Mesodermal cell (in vitro differentiated cells): ENCODE results near the gene RYR2.

Source experiments
- H3K27ac ChIP-seq: 2 replicates; pipeline ENCODE4 v1.7.0; 2013; ENCODE audit warnings: mild to moderate bottlenecking, low read depth, low read length, moderate library complexity; ENCODE audit not compliant: severe bottlenecking
- H3K36me3 ChIP-seq: 2 replicates; pipeline ENCODE4 v1.7.1; 2013; ENCODE audit warnings: mild to moderate bottlenecking, low read length, moderate library complexity; ENCODE audit not compliant: control insufficient read depth, insufficient read depth
- H3K4me1 ChIP-seq: one replicate; pipeline ENCODE4 v1.7.1; 2013; ENCODE audit warnings: mild to moderate bottlenecking, low read length; ENCODE audit not compliant: insufficient read depth, control insufficient read depth, poor library complexity, severe bottlenecking
- H3K4me3 ChIP-seq: 2 replicates; pipeline ENCODE4 v1.7.0; 2013; ENCODE audit warnings: low read length, control low read depth, mild to moderate bottlenecking; ENCODE audit not compliant: insufficient read depth, poor library complexity, severe bottlenecking; ENCODE audit errors: extremely low read depth
- H3K9me3 ChIP-seq: 2 replicates; pipeline ENCODE4 v1.7.1; 2013; ENCODE audit warnings: mild to moderate bottlenecking, low read length, moderate library complexity; ENCODE audit not compliant: control insufficient read depth
- WGBS, 2 experiments: methylation state at CpG; one replicate each; pipeline ENCODE4 v1.1.5; 2013; ENCODE audit warnings: missing lambda C conversion rate in 2 of 2; ENCODE audit not compliant: insufficient coverage in 2 of 2; 5-methylcytosine and 5-hydroxymethylcytosine counted together

Gene RYR2

GRCh38 chr1:237528545-237528944 lies 486.6 kb downstream of the RYR2 start:
- Histone ChIP-seq H3K4me3 (no peak overlapping the region), H3K36me3 (no peaks in the 10 kb centered on the region), H3K4me1 (no peaks in the 10 kb centered on the region), H3K9me3 (no peaks in the 10 kb centered on the region), H3K27ac (no peak overlapping the region)
- 80 to 100% methylated on average over 1 of the region's 2 CpGs for WGBS, 2 experiments

GRCh38 chr1:237539055-237539454 lies 497.1 kb downstream of the RYR2 start:
- Histone ChIP-seq H3K36me3 (no peaks in the 10 kb centered on the region), H3K4me1 (no peaks in the 10 kb centered on the region), H3K27ac (no peak overlapping the region), H3K4me3 (no peak overlapping the region), H3K9me3 (no peaks in the 10 kb centered on the region)
- WGBS, 2 experiments: no CpG with 5 or more reads among the region's 2 CpGs

GRCh38 chr1:237542525-237543418 lies 500.8 kb downstream of the RYR2 start:
- H3K27ac ChIP-seq: no peak overlapping the region
- whole genome bisulfite sequencing, 2 experiments: 67% methylated on average over 3 of the region's 5 CpGs
- H3K4me3 ChIP-seq: no peak overlapping the region
- H3K9me3 ChIP-seq: no peaks in the 10 kb centered on the region
- H3K36me3 ChIP-seq: no peaks in the 10 kb centered on the region
- H3K4me1 ChIP-seq: no peaks in the 10 kb centered on the region

GRCh38 chr1:237553078-237553477 lies 511.1 kb downstream of the RYR2 start:
- H3K36me3 ChIP-seq: no peaks in the 10 kb centered on the region
- H3K27ac ChIP-seq: no peak overlapping the region
- no peaks in the 10 kb centered on the region for H3K9me3 ChIP-seq
- whole genome bisulfite sequencing, 2 experiments: 100% methylated on average over 1 of the region's 1 CpG; no CpG with 5 or more reads in 1 of the 2 experiments
- no peak overlapping the region for H3K4me3 ChIP-seq
- no peaks in the 10 kb centered on the region for H3K4me1 ChIP-seq

- no peak overlapping the region for H3K4me3 ChIP-seq
- no peaks in the 10 kb centered on the region for H3K4me1 ChIP-seq
- no peaks in the 10 kb centered on the region for H3K36me3 ChIP-seq
- no peaks in the 10 kb centered on the region for H3K9me3 ChIP-seq
- no peak overlapping the region for H3K27ac ChIP-seq
- WGBS, 2 experiments: 100% methylated on average over 1 of the region's 3 CpGs
Measured at GRCh38 chr1:237556911-237557310, 514.9 kb downstream of the RYR2 start.

- H3K27ac ChIP-seq: no peak overlapping the region
- 74 to 100% methylated on average over 1 to 3 of the region's 4 CpGs for WGBS, 2 experiments
- H3K4me1 ChIP-seq: no peaks in the 10 kb centered on the region
- H3K4me3 ChIP-seq: no peak overlapping the region
- no peaks in the 10 kb centered on the region for H3K9me3 ChIP-seq
- no peaks in the 10 kb centered on the region for H3K36me3 ChIP-seq
Measured at GRCh38 chr1:237562242-237562823, 520.3 kb downstream of the RYR2 start.

GRCh38 chr1:237565236-237565635 lies 523.3 kb downstream of the RYR2 start:
- Histone ChIP-seq H3K4me1 (no peaks in the 10 kb centered on the region), H3K4me3 (no peak overlapping the region), H3K27ac (no peak overlapping the region), H3K9me3 (no peaks in the 10 kb centered on the region), H3K36me3 (no peaks in the 10 kb centered on the region)
- WGBS, 2 experiments: 61 to 66% methylated on average over 7 of the region's 7 CpGs

GRCh38 chr1:237566581-237566980 lies 524.6 kb downstream of the RYR2 start:
- H3K27ac ChIP-seq: no peak overlapping the region
- H3K4me3 ChIP-seq: no peak overlapping the region
- 90 to 96% methylated on average over 9 of the region's 14 CpGs for WGBS, 2 experiments
- no peaks in the 10 kb centered on the region for H3K36me3 ChIP-seq
- H3K9me3 ChIP-seq: no peaks in the 10 kb centered on the region
- no peaks in the 10 kb centered on the region for H3K4me1 ChIP-seq

GRCh38 chr1:237568955-237569354 lies 527.0 kb downstream of the RYR2 start:
- Histone ChIP-seq H3K36me3 (no peaks in the 10 kb centered on the region), H3K27ac (no peak overlapping the region), H3K4me1 (no peaks in the 10 kb centered on the region), H3K4me3 (no peak overlapping the region), H3K9me3 (no peaks in the 10 kb centered on the region)
- 78 to 86% methylated on average over 9 of the region's 9 CpGs for WGBS, 2 experiments

GRCh38 chr1:237570530-237570929 lies 528.5 kb downstream of the RYR2 start:
- Histone ChIP-seq H3K4me3 (no peak overlapping the region), H3K27ac (no peak overlapping the region), H3K4me1 (no peaks in the 10 kb centered on the region), H3K9me3 (no peaks in the 10 kb centered on the region), H3K36me3 (no peaks in the 10 kb centered on the region)
- WGBS, 2 experiments: 74 to 100% methylated on average over 2 to 3 of the region's 5 CpGs

GRCh38 chr1:237574536-237574935 lies 532.6 kb downstream of the RYR2 start:
- no peaks in the 10 kb centered on the region for H3K9me3 ChIP-seq
- H3K4me3 ChIP-seq: no peak overlapping the region
- H3K4me1 ChIP-seq: no peaks in the 10 kb centered on the region
- H3K36me3 ChIP-seq: no peaks in the 10 kb centered on the region
- no peak overlapping the region for H3K27ac ChIP-seq
- 43% methylated on average over 1 of the region's 2 CpGs; no CpG with 5 or more reads in 1 of the 2 experiments for WGBS, 2 experiments
